Esophagus muscularis mucosa (tissue), 3 donors: Measurements from ENCODE around the gene GGT5.

Experiments used
- CTCF ChIP-seq, 3 experiments: fragments of 200-600 bp in 2 of 3; fragments of 450-650 bp in 1 of 3; sonication (generic) in 2 of 3; IDR thresholded peaks; one replicate each; pipeline ENCODE4 v1.5.1; 2017 to 2019; ENCODE audit warnings: antibody characterized with exemption in 3 of 3, mild to moderate bottlenecking in 2 of 3, moderate library complexity in 1 of 3
- POLR2A ChIP-seq: fragments of 450-650 bp; IDR thresholded peaks from one replicate; pipeline ENCODE4 v1.6.1; 2017; ENCODE audit warnings: antibody characterized with exemption, moderate library complexity, mild to moderate bottlenecking, low read depth

- TF ChIP-seq CTCF (IDR thresholded peaks at IDR 0.05) (no peak), POLR2A (no peak)
Observed at GRCh38 chr22:24290459-24290858, 45.6 kb upstream of the GGT5 start.
